ENCODE results near the gene COL23A1.

The COL23A1 gene

GRCh38 chr5:178387061-178387855 lies 202.9 kb downstream of the COL23A1 start:
- H3K4me3 ChIP-seq (ENCODE audit: low read depth, low read length), result no peak overlapping the region
- no peak for TF ChIP-seq CTCF (conservative IDR thresholded peaks at IDR 0.05; ENCODE audit: low read depth, low read length)
- DNase-seq (ENCODE audit: low read depth), result no peak

- H3K4me3 ChIP-seq (ENCODE audit: low read depth, low read length), result no peak overlapping the region
- DNase-seq (ENCODE audit: low read depth), result no peak
- TF ChIP-seq CTCF (conservative IDR thresholded peaks at IDR 0.05; ENCODE audit: low read depth, low read length), result no peak
These were observed 203.8 kb downstream of the COL23A1 start for GRCh38 chr5:178386336-178386931.

- TF ChIP-seq CTCF (conservative IDR thresholded peaks at IDR 0.05; ENCODE audit: low read depth, low read length), result no peak
- H3K4me3 ChIP-seq (ENCODE audit: low read depth, low read length), result no peak overlapping the region
- no peak for DNase-seq (ENCODE audit: low read depth)
These were observed 204.7 kb downstream of the COL23A1 start for GRCh38 chr5:178385496-178385890.

- no peak for DNase-seq (ENCODE audit: low read depth)
- no peak overlapping the region for H3K4me3 ChIP-seq (ENCODE audit: low read depth, low read length)
- no peak for TF ChIP-seq CTCF (conservative IDR thresholded peaks at IDR 0.05; ENCODE audit: low read depth, low read length)
These were observed 205.2 kb downstream of the COL23A1 start for GRCh38 chr5:178384816-178385495.

- no peak for TF ChIP-seq CTCF (conservative IDR thresholded peaks at IDR 0.05; ENCODE audit: low read depth, low read length)
- no peak for DNase-seq (ENCODE audit: low read depth)
- no peak overlapping the region for H3K4me3 ChIP-seq (ENCODE audit: low read depth, low read length)
These were observed 206.0 kb downstream of the COL23A1 start for GRCh38 chr5:178383919-178384815.

GRCh38 chr5:178383301-178383918 lies 206.8 kb downstream of the COL23A1 start:
- no peak for DNase-seq (ENCODE audit: low read depth)
- no peak for TF ChIP-seq CTCF (conservative IDR thresholded peaks at IDR 0.05; ENCODE audit: low read depth, low read length)
- no peak overlapping the region for H3K4me3 ChIP-seq (ENCODE audit: low read depth, low read length)
